LNCAP (cell line): ENCODE measurements around the gene MTHFD1L.

Experiments used
- CTCF ChIP-seq: fragments of 450-650 bp; IDR thresholded peaks from 2 replicates; pipeline ENCODE4 v1.5.1; 2017; ENCODE audit warnings: mild to moderate bottlenecking

Gene MTHFD1L

GRCh38 chr6:150865406-150866146, at the start of gene MTHFD1L:
Gene MTHFD1L, plus strand, starts transcription at chr6:150865702. Its CDS starts 121 bp downstream, at chr6:150865823.
- TF ChIP-seq CTCF: peak; percentile 77

- no peak for TF ChIP-seq CTCF
Observed at GRCh38 chr6:150822932-150823331, 42.6 kb upstream of the MTHFD1L start.

GRCh38 chr6:150826788-150827187, 38.7 kb upstream of the MTHFD1L start:
- no peak for TF ChIP-seq CTCF

GRCh38 chr6:150828107-150828506, 37.4 kb upstream of the MTHFD1L start:
- peak; percentile 41 for TF ChIP-seq CTCF

GRCh38 chr6:150830439-150831165, 34.9 kb upstream of the MTHFD1L start:
- TF ChIP-seq CTCF: no peak

GRCh38 chr6:150831577-150831976, 33.9 kb upstream of the MTHFD1L start:
- no peak for TF ChIP-seq CTCF

GRCh38 chr6:150835620-150836019, 29.9 kb upstream of the MTHFD1L start:
- TF ChIP-seq CTCF: no peak
